Breast epithelium (tissue), 4 donors: ENCODE results near the gene CTIF. TPM values are rescaled to one million over a fixed set of nuclear protein-coding genes. Genes with fewer than 3 reads are reported as not detected.
A peak's percentile ranks its signal among the peaks of the same experiment; 100 is the strongest.

ENCODE experiments used
- DNase-seq, 2 donors: peaks; one replicate each; pipeline ENCODE4 v3.0.0-alpha.2; 2019; ENCODE audit warnings: low spot score in 2 of 2
- H3K27ac ChIP-seq, 2 donors: fragments of 200-600 bp; sonication (generic) in 1 of 2; one replicate each; pipeline ENCODE4 v1.5.1; 2016 to 2019; ENCODE audit warnings: mild to moderate bottlenecking in 1 of 2
- H3K27me3 ChIP-seq, 2 donors: fragments of 200-600 bp; sonication (generic) in 1 of 2; one replicate each; pipeline versions ENCODE4 v1.5.1 to v1.6.0; 2017 to 2019; ENCODE audit warnings: control low read depth in 1 of 2, mild to moderate bottlenecking in 1 of 2
- H3K36me3 ChIP-seq: fragments of 200-600 bp; one replicate; pipeline ENCODE4 v1.5.1; 2019
- H3K4me1 ChIP-seq, 2 donors: fragments of 200-600 bp; sonication (generic); one replicate each; pipeline ENCODE4 v1.5.1; 2016 to 2019; ENCODE audit warnings: control low read depth in 1 of 2
- H3K4me3 ChIP-seq, 3 donors: fragments of 200-600 bp; sonication (generic); 1 replicate in 2 of 3; 2 replicates in 1 of 3; pipeline ENCODE4 v1.5.1; 2016 to 2019; ENCODE audit warnings: mild to moderate bottlenecking in 3 of 3, moderate library complexity in 2 of 3
- H3K9me3 ChIP-seq, 2 donors: fragments of 200-600 bp; sonication (generic) in 1 of 2; one replicate each; pipeline ENCODE4 v1.5.1; 2016 to 2019; ENCODE audit warnings: control low read depth in 1 of 2
- CTCF ChIP-seq, 3 donors: fragments of 450-650 bp; IDR thresholded peaks; one replicate each; pipeline ENCODE4 v1.5.1; 2016 to 2017; ENCODE audit warnings: antibody characterized with exemption in 3 of 3, mild to moderate bottlenecking in 3 of 3, moderate library complexity in 3 of 3
- POLR2A ChIP-seq: fragments of 450-650 bp; IDR thresholded peaks from one replicate; pipeline ENCODE4 v1.6.1; 2016; ENCODE audit warnings: antibody characterized with exemption, mild to moderate bottlenecking, moderate library complexity
- POLR2AphosphoS5 ChIP-seq, 3 donors: sonication (generic); formaldehyde crosslinking; IDR thresholded peaks; one replicate each; pipeline ENCODE4 v1.6.1; 2017; ENCODE audit warnings: antibody characterized with exemption in 3 of 3
- intact Hi-C: fragments of 100-400 bp; cut with DNase I; formaldehyde crosslinking; loops from one replicate; pipeline ENCODE4 v1.15.1; 2023; ENCODE audit warnings: low total_unique reads
- total RNA-seq, 3 donors: library from RNA; depleted of rRNA; stranded (reverse); fragments of >200 nt; gene quantifications; one replicate each; pipeline ENCODE4 v1.1.0, GENCODE V29; 2016

CTIF gene
- total RNA-seq, 3 donors from 2014 or later, result 28.8 to 78.9 (median 32.6) TPM

- H3K4me3 ChIP-seq, result peak overlapping the region in 1 of 3 donors; percentile 19
- peaks cover 0 to 3% of the 10 kb centered on the region in 2 donors for H3K4me1 ChIP-seq
- intact Hi-C loops, result no loop called here
- H3K27me3 ChIP-seq, result no peaks in the 10 kb centered on the region
- no peaks in the 10 kb centered on the region for H3K36me3 ChIP-seq
- DNase-seq, result no peak
- peak overlapping the region in 1 of 2 donors; percentile 52 for H3K27ac ChIP-seq
- no peak for TF ChIP-seq CTCF (IDR thresholded peaks at IDR 0.05)
- TF ChIP-seq POLR2A, result no peak
- TF ChIP-seq POLR2AphosphoS5 (IDR thresholded peaks at IDR 0.05), result no peak
- H3K9me3 ChIP-seq, result no peaks in the 10 kb centered on the region
These were observed 37.0 kb downstream of the CTIF start for GRCh38 chr18:48575658-48576456.

- intact Hi-C loops, result no loop called here
- H3K4me1 ChIP-seq, result peaks cover 0 to 3% of the 10 kb centered on the region in 2 donors
- TF ChIP-seq CTCF (IDR thresholded peaks at IDR 0.05) (no peak), POLR2AphosphoS5 (IDR thresholded peaks at IDR 0.05) (no peak), POLR2A (no peak)
- DNase-seq, result no peak
- H3K27me3 ChIP-seq, result no peaks in the 10 kb centered on the region
- peak overlapping the region in 1 of 2 donors; percentile 52 for H3K27ac ChIP-seq
- no peaks in the 10 kb centered on the region for H3K36me3 ChIP-seq
- H3K9me3 ChIP-seq, result no peaks in the 10 kb centered on the region
- no peak overlapping the region for H3K4me3 ChIP-seq
These were observed 37.6 kb downstream of the CTIF start for GRCh38 chr18:48576457-48576771.

- TF ChIP-seq POLR2AphosphoS5 (IDR thresholded peaks at IDR 0.05) (no peak), CTCF (IDR thresholded peaks at IDR 0.05) (no peak), POLR2A (no peak)
- H3K27me3 ChIP-seq, result no peaks in the 10 kb centered on the region
- intact Hi-C loops, result no loop called here
- no peak overlapping the region for H3K27ac ChIP-seq
- peaks cover 0 to 3% of the 10 kb centered on the region in 2 donors for H3K4me1 ChIP-seq
- no peak overlapping the region for H3K4me3 ChIP-seq
- H3K36me3 ChIP-seq, result no peaks in the 10 kb centered on the region
- DNase-seq, result no peak
- no peaks in the 10 kb centered on the region for H3K9me3 ChIP-seq
These were observed 38.8 kb downstream of the CTIF start for GRCh38 chr18:48577478-48578190.

- TF ChIP-seq POLR2AphosphoS5 (IDR thresholded peaks at IDR 0.05), result no peak
- TF ChIP-seq POLR2A, result no peak
- TF ChIP-seq CTCF (IDR thresholded peaks at IDR 0.05), result no peak
- Histone ChIP-seq H3K4me1 (peaks cover 0 to 3% of the 10 kb centered on the region in 2 donors), H3K27ac (no peak overlapping the region), H3K9me3 (no peaks in the 10 kb centered on the region), H3K36me3 (no peaks in the 10 kb centered on the region), H3K4me3 (no peak overlapping the region), H3K27me3 (no peaks in the 10 kb centered on the region)
- no peak for DNase-seq
- intact Hi-C loops, result no loop called here
These were observed 39.5 kb downstream of the CTIF start for GRCh38 chr18:48578289-48578688.

- TF ChIP-seq POLR2AphosphoS5 (IDR thresholded peaks at IDR 0.05), result no peak
- no peak for TF ChIP-seq POLR2A
- no peak for TF ChIP-seq CTCF (IDR thresholded peaks at IDR 0.05)
- DNase-seq, result no peak
- H3K9me3 ChIP-seq, result no peaks in the 10 kb centered on the region
- no peak overlapping the region for H3K27ac ChIP-seq
- H3K4me1 ChIP-seq, result peaks cover 0 to 3% of the 10 kb centered on the region in 2 donors
- no peak overlapping the region for H3K4me3 ChIP-seq
- intact Hi-C loops, result no loop called here
- no peaks in the 10 kb centered on the region for H3K36me3 ChIP-seq
- no peaks in the 10 kb centered on the region for H3K27me3 ChIP-seq
These were observed 41.2 kb downstream of the CTIF start for GRCh38 chr18:48580066-48580465.
